ENCODE results near the gene FBRS. TPM values are rescaled to one million over a fixed set of nuclear protein-coding genes. Genes with fewer than 3 reads are reported as not detected.
"Not testable (repeated sequence)": the region's sequence is repeated elsewhere in the genome, so short reads cannot be mapped to it uniquely, and the experiment has no call there.

Gene FBRS
- polyA plus RNA-seq, 3 donors from 2014 or later, result 0.06 to 5.5 (median 1.9) TPM

DNA sequence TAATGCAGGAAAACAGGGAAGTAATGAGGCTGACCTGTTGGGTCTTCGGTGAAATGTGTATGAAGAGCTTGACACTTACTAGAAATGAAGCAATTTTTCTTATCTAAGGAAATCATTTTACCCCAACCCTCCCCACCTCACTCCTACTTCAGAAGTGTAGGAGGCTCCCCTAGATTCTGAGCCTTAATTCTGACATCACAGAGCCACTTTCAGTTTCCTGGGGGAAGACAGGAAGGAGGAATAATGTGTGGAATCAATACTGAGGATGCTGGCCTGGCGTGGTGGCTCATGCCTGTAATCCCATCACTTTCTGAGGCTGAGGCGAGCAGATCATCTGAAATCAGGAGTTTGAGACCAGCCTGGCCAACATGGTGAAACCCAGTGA lies 20.3 kb downstream of the FBRS start:
- peaks cover 0 to 2% (median 0%) of the 10 kb centered on the region in 3 donors for H3K27me3 Mint-ChIP-seq (ENCODE audit: low read depth in 3 of 3)
- DNase-seq, result no peak
- H3K36me3 Mint-ChIP-seq, result no peaks in the 10 kb centered on the region
- H3K4me3 Mint-ChIP-seq, result no peak overlapping the region
- H3K4me1 Mint-ChIP-seq, result no peaks in the 10 kb centered on the region
- no peaks in the 10 kb centered on the region for H3K9me3 Mint-ChIP-seq
- H3K27ac Mint-ChIP-seq, result no peak overlapping the region

DNA sequence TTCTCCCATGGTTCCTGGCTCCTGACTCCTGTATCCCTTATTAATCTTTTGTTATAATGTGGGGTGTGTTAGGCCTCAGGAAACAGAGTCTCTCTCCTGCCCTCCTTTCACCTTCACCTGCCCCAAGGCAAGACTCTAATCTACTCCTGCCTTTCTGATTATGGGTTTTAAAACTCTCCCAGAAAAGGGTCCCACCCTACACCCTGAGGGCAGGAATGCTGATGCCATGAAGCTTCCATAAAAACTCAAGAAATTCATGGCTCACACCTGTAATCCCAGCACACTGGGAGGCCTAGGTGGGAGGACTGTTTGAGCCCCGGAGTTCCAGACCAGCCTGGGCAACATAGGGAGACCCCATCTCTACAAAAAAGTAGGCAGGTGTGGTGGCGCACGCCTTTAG lies 22.1 kb downstream of the FBRS start:
- Mint-ChIP-seq H3K27ac (no peak overlapping the region), H3K27me3 (ENCODE audit: low read depth in 3 of 3) (peaks cover 0 to 2% (median 0%) of the 10 kb centered on the region in 3 donors), H3K9me3 (no peaks in the 10 kb centered on the region), H3K36me3 (no peaks in the 10 kb centered on the region), H3K4me3 (no peak overlapping the region), H3K4me1 (no peaks in the 10 kb centered on the region)
- DNase-seq, result no peak

DNA sequence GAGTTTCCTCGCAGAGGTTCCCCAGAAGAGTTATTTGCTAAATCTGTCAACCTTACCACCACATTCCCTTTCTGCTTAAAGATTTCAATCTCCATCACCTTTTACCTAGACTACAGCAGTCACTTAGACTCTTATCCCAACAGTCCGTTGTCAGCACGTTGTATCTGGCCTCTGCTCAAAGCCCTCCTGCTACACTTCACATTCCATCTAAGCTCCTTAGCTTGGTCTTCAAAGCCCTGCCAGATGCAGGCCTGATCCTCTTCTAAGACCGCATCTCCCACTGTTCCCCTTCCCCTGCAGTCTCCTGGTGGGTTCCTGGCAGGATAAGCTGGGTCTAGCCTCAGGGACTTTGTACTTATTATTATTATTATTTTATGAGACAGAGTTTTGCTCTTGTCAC lies 30.5 kb downstream of the FBRS start:
- H3K4me3 Mint-ChIP-seq, result no peak overlapping the region
- H3K27ac Mint-ChIP-seq, result no peak overlapping the region

DNA sequence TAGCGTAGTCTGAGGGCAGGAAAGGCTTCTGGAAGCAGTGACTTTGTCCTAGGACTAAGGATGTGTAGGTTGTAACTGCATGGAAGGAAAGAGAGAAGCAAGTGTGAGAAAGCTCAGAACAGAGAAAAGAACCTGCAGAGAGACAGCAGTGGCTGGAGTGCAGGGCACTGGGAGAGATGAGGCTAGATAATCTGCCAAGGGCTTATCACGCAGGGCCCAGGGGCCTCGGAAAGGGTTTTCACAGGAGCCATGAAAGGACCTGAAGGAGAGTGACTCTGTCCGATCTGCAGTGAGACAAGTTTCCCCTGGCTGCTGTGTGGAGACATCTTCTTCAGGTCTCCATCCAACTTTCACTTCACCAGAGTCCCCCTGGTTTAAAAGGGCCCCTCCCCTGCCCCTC lies 33.7 kb downstream of the FBRS start:
- Mint-ChIP-seq H3K27me3 (ENCODE audit: low read depth in 3 of 3) (peaks cover 0 to 3% (median 0%) of the 10 kb centered on the region in 3 donors), H3K9me3 (no peaks in the 10 kb centered on the region), H3K36me3 (no peaks in the 10 kb centered on the region), H3K4me3 (no peak overlapping the region), H3K27ac (no peak overlapping the region), H3K4me1 (peaks cover 6 to 7% of the 10 kb centered on the region in 2 donors)
- DNase-seq, result no peak

More for the DNA sequence above, 30.5 kb downstream of the FBRS start:
- H3K4me1 Mint-ChIP-seq, result peaks cover 1 to 4% of the 10 kb centered on the region in 2 donors
- peaks cover 0 to 2% (median 0%) of the 10 kb centered on the region in 3 donors for H3K27me3 Mint-ChIP-seq (ENCODE audit: low read depth in 3 of 3)
- DNase-seq, result no peak
- H3K9me3 Mint-ChIP-seq, result no peaks in the 10 kb centered on the region
- no peaks in the 10 kb centered on the region for H3K36me3 Mint-ChIP-seq

DNA sequence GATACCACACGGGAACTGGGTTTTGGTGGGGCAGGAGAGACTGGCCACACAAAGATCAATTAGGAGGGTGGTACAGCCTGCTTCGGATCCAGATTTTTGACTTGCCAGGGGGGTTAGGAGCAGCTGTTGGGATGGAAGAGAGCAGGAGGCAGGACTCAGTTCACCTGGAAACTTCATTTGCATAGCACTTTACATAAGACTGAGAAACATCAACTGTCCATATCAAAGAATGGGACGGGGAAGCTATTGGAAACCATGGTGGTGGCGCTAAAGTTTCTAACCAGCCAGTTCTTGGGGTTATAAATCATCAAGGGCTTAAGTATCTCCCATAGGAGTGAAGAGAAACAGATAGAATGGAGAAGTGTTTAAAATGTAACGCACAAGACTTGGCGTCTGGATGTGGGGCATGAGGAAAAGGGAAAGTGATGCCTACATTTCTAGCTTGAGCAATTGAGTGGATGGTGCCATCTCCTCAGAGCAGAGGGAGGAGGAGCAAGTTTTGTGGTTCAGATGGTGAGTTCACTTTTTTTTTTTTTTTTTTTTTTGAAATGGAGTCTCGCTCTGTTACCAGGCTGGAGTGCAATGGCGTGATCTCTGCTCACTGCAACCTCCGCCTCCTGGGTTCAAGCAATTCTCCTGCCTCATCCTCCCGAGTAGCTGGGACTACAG lies 34.3 kb downstream of the FBRS start:
- H3K4me1 Mint-ChIP-seq, result peaks cover 8 to 13% of the 10 kb centered on the region in 2 donors
- H3K27me3 Mint-ChIP-seq (ENCODE audit: low read depth in 3 of 3), result peaks cover 0 to 5% (median 0%) of the 10 kb centered on the region in 3 donors
- H3K9me3 Mint-ChIP-seq, result no peaks in the 10 kb centered on the region
- H3K36me3 Mint-ChIP-seq, result no peaks in the 10 kb centered on the region
- no peak overlapping the region for H3K4me3 Mint-ChIP-seq
- peak overlapping the region in 2 of 6 donors; percentile 28 to 46 for H3K27ac Mint-ChIP-seq
- no peak for DNase-seq

DNA sequence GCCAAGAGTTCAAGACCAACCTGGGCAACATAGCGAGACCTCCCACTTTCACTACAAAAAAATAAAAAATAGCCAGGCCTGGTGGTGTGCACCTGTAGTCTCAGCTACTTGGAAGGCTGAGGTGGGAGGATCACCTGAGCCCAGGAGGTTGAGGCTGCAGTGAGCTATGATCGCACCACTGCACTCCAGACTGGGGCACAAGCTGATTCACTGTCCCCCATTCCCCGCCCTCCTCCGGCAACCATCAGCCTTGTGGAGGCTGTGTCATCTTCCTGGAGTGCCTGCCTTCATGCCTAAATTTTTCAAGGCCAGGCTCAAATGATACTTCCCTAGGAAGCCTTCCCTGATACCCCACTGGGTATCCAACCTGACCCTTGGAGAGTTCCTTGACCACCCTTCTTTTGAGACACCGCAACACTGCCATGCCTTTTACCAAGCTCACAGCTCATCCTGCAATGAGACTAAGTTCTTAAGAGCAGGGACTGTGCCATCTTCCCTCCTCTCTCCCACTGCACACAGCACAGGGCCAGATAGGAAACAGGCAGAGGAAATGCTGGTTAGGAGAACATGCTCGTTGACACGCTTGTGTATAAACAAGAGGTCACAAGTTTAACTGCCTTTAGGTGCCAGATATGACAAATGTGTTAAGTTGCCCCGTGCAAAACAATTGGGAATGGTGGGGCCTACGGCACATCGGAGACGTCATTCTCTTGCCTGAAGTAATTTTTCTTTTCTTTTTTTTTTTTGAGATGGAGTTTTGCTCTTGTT lies 36.9 kb downstream of the FBRS start:
- H3K4me3 Mint-ChIP-seq, result no peak overlapping the region
- peak overlapping the region in 1 of 6 donors; percentile 30 for H3K27ac Mint-ChIP-seq
- H3K36me3 Mint-ChIP-seq, result no peaks in the 10 kb centered on the region
- H3K9me3 Mint-ChIP-seq, result no peaks in the 10 kb centered on the region
- H3K4me1 Mint-ChIP-seq, result peaks cover 26 to 31% of the 10 kb centered on the region in 2 donors
- no peak for DNase-seq
- peaks cover 16 to 20% (median 18%) of the 10 kb centered on the region in 3 donors for H3K27me3 Mint-ChIP-seq (ENCODE audit: low read depth in 3 of 3)

DNA sequence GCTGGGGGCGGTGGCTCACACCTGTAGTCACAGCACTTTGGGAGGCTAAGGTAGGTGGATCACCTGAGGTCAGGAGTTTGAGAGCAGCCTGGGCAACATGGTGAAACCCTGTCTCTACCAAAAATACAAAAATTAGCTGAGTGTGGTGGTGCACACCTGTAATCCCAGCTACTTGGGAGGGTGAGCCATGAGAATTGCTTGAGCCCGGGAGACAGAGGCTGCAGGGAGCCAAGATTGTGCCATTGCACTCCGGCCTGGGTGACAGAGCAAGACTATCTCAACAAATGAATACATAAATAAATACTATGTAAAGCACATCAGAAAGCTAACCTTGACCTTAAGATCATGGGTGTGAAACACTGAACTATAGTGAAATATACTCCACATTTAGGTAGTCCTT lies 38.4 kb downstream of the FBRS start:
- not testable (repeated sequence) for H3K9me3 Mint-ChIP-seq, H3K27ac Mint-ChIP-seq, H3K4me3 Mint-ChIP-seq, H3K36me3 Mint-ChIP-seq, DNase-seq
- peaks cover 31 to 38% of the 10 kb centered on the region in 2 donors for H3K4me1 Mint-ChIP-seq
- H3K27me3 Mint-ChIP-seq (ENCODE audit: low read depth in 3 of 3), result peaks cover 16 to 20% (median 18%) of the 10 kb centered on the region in 3 donors

DNA sequence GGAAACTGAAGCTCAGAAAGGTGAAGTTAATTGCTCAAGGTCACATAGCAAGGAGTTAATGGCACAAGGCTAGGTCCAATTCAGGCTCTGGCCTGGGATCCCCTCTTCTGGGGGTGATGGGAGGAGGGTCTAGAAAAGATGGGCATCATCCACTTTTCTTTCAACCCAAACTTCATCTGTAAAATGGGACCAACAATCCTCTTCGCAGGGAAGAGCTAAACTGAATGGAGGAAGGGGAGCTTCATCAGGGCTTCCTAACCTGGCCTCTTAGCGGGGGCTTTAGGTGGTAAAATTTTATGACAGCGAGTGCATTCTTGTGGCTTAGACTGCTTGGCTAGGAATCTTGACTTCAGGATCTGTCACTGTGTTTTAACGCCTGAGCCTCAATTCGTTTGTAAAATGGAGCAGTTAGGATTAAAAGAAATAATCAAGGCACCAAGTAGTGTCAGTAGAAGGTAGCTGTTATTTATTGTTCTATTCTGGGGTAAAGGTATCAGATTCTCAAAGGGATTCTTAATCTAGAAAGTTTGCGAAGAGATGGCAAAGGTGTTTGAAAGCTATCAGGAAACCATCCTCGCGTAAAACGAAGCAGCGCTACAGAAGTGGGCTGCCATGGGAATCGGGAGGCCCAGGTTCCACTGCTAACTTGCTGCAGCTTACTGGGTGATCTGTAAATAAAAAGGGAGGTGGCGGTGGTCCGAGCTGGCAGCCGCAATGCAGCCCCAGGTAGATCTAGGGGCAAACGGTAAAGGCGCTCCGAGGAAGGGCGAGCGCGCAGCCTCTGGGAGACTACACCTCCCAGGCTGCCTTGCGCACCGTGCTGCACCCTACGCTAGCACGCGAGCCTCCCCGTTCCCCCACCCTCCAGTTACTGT lies 39.3 kb downstream of the FBRS start:
- Mint-ChIP-seq H3K9me3 (no peaks in the 10 kb centered on the region), H3K27me3 (ENCODE audit: low read depth in 3 of 3) (peaks cover 16 to 20% (median 18%) of the 10 kb centered on the region in 3 donors), H3K36me3 (peaks cover 0 to 4% (median 3%) of the 10 kb centered on the region in 3 donors), H3K4me3 (peak overlapping the region; percentile 97 to 99 (median 98)), H3K27ac (peak overlapping the region; percentile 97 to 100 (median 100)), H3K4me1 (peaks cover 31 to 38% of the 10 kb centered on the region in 2 donors)
- no peak for DNase-seq

DNA sequence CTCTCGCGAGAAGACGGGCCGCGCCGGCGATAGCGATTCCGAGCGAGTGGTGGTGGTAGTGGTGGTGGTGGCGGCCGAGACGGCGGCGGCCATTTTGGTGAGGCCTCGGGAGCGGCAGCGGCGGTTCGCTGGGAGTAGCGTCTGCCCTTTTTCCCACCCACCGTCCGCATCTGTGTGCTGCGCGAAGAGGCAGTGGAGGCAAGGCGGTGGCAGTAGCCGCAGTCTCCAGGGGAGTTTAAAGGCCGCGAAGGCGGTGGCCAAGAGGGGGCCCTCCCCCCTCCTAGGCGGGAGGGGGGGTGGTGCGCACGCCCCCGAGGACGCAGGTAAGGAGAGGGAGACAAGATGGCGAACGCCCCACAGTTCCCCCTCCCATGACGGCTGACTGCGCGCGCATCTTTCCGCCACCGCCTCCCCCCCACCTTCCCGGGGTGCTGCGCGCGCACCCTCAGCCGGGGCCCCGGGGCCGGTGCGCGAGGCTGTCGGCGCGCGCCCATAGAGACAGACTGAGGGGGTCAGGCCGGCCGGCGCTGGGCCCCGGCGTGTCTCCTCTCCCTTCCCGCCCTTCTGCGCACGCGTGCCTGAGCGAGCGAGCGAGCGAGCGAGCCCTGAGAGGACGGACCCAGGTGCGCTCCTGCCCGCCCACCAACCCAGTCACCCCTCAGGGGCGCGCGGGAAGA lies 40.0 kb downstream of the FBRS start:
- Mint-ChIP-seq H3K36me3 (peaks cover 3 to 8% (median 3%) of the 10 kb centered on the region in 3 donors), H3K4me1 (peaks cover 32 to 38% of the 10 kb centered on the region in 2 donors), H3K27me3 (ENCODE audit: low read depth in 3 of 3) (peaks cover 16 to 20% (median 18%) of the 10 kb centered on the region in 3 donors), H3K9me3 (no peaks in the 10 kb centered on the region), H3K4me3 (peak overlapping the region; percentile 97 to 99 (median 98)), H3K27ac (peak overlapping the region; percentile 97 to 100 (median 100))
- peak; percentile 99 for DNase-seq

DNA sequence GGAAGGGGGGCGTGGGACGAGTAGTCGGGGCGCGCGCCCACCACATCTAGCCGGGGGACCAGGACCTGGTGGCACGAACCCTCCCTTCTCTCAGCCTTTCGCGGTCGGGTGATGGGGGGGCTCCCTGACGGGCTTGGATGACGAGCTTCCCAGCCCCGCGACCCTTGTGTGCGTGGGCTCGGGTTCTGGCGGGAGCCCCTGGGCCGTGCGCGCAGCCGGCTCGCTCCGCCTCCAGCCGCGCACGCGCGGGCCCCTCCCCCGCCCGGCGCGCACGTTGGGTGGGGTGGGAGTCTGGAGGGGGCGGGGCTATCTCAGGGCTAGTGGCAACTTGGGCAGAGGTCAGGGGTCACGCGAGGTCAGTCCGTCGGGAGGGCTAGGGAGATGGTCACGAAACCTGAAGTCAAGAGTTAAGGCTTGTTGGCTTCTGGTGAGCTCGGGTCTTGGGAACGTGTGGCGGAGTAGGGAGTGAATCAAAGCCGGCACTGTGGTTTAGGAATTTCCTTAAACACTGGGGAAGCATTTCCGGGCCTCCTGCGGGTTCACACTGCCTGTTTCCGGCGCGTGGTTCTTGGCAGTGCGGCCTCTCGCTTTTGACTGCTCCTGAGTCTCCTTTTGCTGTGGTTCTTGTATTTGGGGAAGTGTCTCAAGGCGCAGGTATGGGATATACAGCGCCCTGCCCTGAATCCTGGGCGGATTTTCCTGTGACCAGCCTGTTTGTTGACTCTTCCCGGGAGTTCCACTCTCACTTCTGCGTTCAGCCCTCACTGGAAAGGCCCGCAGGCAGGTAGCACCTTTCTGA lies 40.8 kb downstream of the FBRS start, which contains the start of gene SRCAP:
Gene SRCAP (plus strand): TSS at position 356 of the 799 bp plus-strand sequence. CDS start 1,654 bp downstream, outside the sequence.
- Mint-ChIP-seq H3K27me3 (ENCODE audit: low read depth in 3 of 3) (peaks cover 16 to 20% (median 18%) of the 10 kb centered on the region in 3 donors), H3K36me3 (peaks cover 5 to 11% (median 5%) of the 10 kb centered on the region in 3 donors), H3K4me1 (peaks cover 29 to 32% of the 10 kb centered on the region in 2 donors), H3K4me3 (peak within 1 kb of the TSS; percentile 98 to 99 (median 98)), H3K9me3 (no peaks in the 10 kb centered on the region), H3K27ac (peak within 1 kb of the TSS; percentile 97 to 100 (median 100))
- DNase-seq, result peak; percentile 77 to 82 (median 81)

DNA sequence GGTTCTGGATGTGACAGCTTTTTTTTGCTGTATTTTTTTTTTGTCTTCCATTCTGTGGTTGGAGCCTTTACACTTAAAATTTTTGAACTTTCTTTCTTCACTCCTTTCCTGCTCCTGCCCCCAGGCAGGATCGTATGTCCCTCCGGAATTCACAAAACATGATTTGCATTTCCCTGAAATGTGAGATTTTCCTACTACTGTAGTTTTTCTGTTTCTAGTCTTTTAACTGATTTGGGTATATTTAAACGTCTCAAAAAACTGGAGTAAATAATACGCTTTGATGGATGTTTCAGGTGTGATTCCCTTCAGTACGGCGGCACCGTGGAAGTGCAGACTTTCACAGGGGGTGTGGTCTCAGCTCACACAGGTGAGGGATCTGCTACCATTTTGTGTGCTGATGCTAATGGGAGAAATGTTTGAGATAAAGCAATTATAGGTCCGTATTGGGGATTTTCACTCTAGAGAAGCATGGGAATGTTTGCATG lies 41.4 kb downstream of the FBRS start:
- Mint-ChIP-seq H3K9me3 (no peaks in the 10 kb centered on the region), H3K36me3 (peaks cover 8 to 17% (median 8%) of the 10 kb centered on the region in 3 donors), H3K4me3 (peak overlapping the region; percentile 98 to 99 (median 98)), H3K27me3 (ENCODE audit: low read depth in 3 of 3) (peaks cover 16 to 20% (median 18%) of the 10 kb centered on the region in 3 donors), H3K4me1 (peaks cover 28 to 32% of the 10 kb centered on the region in 2 donors), H3K27ac (peak overlapping the region; percentile 97 to 100 (median 98))
- DNase-seq, result no peak

DNA sequence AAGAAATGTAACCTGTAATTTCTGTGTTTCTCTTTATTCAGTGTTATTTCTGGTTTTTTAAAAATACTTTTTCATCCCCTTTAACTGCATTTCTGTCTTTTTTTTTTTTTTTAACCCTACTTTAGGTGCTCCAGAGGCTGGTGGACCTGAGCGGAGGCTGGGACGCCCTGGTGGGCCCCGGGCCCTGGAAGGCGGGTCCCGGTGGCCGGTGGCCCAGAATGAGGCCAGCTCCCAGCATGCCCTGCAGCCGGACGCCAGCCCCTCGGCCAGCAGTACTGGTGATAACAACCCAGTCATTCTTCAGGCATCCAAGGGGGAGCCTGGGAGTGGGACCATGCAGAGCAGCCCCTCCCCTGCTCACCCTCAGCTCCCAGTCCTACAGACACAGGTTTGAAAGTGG lies 42.3 kb downstream of the FBRS start:
- Mint-ChIP-seq H3K36me3 (peaks cover 8 to 21% (median 8%) of the 10 kb centered on the region in 3 donors), H3K4me1 (peaks cover 26 to 32% of the 10 kb centered on the region in 2 donors), H3K27ac (peak overlapping the region in 4 of 6 donors; percentile 49 to 100 (median 98)), H3K4me3 (peak overlapping the region in 1 of 5 donors; percentile 98), H3K9me3 (no peaks in the 10 kb centered on the region), H3K27me3 (ENCODE audit: low read depth in 3 of 3) (peaks cover 16 to 18% (median 18%) of the 10 kb centered on the region in 3 donors)
- no peak for DNase-seq

Measured in immature natural killer cell (primary cell).